GM19240 (cell line): ENCODE results near the gene C3.
"Not testable (repeated sequence)": the region's sequence is repeated elsewhere in the genome, so short reads cannot be mapped to it uniquely, and the experiment has no call there.

Experiments used
- DNase-seq: peaks from one replicate; pipeline ENCODE4 v3.0.0; 2011; ENCODE audit warnings: low spot score; ENCODE audit not compliant: insufficient read length

The C3 gene

DNA sequence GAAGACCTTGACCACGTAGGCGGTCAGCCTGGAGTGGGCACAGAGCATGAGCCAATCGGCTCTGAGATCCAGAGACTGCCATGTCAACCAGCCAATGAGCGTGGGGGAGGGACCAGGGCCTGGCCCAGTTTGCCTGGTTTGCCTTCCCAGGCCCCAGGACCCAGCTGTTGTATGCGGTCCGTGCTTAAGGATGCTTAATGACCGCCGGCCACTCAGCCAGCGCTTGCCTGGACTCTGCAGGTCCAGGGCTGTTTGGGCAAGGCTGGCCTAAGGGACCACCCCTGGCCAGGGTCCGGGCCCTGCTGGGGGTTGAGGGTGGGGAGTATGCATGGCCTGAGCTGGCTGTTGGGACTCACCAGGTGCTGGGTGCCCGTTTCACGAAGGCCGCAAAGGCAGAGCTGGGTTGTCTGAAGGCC lies 27.4 kb downstream of the C3 start:
- no peak for DNase-seq

- DNase-seq = no peak
Observed at GRCh38 chr19:6692027-6692426, 28.4 kb downstream of the C3 start.

- no peak for DNase-seq
Observed at GRCh38 chr19:6691342-6691741, 29.1 kb downstream of the C3 start.

DNA sequence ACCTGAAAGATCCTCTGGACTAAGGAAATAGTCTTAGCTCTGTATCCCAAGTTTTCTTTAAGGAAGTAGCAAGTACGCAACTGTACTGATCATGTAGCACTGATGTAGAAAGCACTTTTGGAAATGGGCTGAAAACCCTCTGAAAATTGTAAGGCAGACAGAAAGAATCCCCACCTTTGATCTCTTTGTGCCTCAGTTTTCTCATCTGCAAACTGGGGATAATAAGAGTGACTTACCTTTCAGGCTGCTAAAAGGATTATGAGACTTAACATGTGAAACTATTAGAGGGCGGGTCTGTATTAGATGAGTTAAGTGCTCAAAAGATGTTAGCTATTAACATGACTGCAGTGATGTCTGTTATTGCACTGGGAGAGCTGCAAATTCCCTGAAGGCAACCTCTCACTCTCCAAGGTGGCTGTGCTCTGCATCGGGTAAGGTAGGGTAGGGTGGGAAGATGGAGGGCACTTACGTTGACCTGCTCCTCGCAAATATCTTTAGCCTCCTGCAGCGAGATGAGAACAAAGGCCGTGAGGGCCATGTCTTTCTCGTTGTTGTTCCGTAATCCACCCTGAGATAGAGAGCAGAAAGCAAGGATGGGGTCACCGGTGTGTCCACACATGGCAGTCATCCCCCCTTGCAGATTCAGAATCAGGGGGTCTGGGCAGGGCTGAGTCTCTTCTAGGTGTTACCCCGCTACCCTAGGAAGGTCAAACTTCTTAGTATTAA lies 30.1 kb downstream of the C3 start:
- no peak for DNase-seq

DNA sequence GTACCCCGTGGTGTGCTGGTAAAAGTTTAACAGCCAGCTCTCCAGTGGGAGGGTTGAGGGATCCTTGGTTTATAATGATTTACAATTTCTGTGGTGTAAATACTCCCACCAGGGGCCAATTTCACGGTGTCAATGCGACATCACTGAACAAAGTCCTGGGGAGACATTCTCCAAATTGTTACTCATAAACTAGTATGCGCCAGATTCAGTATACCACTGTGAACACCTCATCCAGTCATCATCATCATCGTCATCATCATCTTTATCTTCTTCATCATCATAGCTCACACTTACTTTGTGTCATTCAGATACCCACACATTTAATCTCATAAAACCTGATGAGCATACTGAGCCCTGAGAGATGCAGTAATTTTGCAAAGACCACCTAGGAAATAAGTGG lies 33.3 kb downstream of the C3 start:
- DNase-seq = no peak

DNA sequence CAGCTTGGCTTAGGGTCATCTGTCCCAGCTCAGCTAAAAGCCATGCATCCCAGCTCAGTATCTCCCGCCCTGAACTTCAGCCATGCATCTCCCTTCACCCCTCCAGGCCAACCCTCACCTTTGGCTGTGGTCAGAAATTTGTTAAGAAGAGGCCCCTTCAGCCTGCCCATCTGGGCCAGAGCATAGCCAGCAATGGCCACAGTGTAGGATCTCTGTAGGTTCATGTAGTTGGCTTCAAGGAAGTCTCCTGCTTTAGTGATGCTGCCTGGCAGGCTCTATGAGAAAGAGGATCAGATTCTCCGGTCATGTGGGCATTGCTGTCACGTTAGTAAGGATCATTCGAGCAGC lies 33.8 kb downstream of the C3 start:
- no peak for DNase-seq

GRCh38 chr19:6685962-6686627 lies 34.4 kb downstream of the C3 start:
- no peak for DNase-seq

DNA sequence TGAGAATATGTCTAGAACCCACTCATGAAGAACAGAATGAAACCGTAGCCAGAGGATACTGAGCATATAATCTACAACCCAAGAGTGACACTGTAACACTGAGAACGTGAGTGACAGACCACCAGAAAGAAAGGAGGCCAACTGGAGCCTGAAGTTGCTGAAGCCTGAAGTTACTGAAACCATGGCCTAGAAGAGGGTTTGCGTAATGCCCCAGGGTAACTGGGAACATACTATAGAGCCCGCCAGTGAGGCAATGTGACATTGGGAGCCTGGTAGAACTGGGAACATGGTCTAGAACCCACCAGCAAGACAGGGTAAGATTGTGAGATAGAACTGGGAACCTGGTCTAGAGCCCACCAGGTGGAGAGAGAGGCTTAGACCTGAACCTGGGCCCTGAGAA lies 35.0 kb downstream of the C3 start:
- DNase-seq = no peak

DNA sequence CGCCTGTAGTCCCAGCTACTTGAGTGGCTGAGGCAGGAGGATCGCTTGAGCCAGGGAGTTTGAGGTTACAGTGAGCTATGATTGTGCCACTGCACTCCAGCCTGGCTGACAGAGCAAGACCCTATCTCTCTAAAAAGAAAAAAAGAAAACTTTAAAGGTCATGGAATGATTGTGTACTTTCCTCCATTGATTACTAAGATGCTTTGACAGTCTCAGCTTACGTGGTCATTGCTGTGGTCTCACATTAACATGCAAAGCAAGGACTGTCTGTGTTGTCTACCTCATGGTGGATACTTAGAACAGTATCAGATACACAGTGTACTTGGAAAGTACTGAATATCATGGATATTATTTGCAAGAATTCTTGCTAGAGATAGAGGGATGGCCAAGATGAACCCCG lies 36.5 kb downstream of the C3 start:
- DNase-seq = no peak

GRCh38 chr19:6682607-6683128 lies 37.8 kb downstream of the C3 start:
- no peak for DNase-seq

DNA sequence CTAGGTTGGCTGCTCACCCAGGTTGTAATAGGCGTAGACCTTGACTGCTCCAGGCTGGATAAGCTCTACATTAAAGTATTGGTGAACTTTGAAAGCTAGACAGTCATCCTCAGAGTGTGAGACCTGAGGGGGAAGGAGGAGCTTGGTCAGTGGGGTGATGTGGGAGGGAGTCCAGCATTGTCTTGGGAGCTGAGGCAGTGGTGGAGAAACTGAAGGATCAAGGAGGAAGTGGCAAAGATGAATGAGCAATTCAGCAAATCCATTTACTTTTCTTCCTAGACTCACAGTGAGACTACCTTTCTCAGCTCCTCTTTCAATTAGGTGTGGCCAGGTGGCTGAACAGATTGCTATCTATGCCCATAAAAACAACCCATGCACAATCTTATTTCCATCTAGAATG lies 40.3 kb downstream of the C3 start:
- no peak for DNase-seq

DNA sequence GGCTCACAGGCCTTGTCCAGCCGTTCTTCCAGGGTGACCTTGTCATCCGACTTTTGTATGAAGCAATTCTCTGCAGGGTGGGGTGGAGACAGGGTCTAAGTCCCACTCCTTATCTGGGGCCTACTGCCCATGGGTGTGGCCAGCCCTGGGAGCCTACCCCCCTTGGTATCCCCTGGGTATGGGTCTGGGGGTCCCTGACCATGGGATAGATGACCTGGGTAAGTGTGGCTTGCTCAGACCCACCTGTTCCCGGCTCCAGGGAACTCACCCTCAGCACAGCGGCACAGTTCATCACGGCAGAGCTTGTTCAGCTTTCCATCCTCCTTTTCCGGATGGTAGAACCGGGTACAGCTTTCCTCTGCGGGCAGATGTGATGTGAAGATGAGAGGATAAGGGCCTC lies 41.3 kb downstream of the C3 start:
- no peak for DNase-seq

GRCh38 chr19:6678690-6679109 lies 41.8 kb downstream of the C3 start:
- no peak for DNase-seq

DNA sequence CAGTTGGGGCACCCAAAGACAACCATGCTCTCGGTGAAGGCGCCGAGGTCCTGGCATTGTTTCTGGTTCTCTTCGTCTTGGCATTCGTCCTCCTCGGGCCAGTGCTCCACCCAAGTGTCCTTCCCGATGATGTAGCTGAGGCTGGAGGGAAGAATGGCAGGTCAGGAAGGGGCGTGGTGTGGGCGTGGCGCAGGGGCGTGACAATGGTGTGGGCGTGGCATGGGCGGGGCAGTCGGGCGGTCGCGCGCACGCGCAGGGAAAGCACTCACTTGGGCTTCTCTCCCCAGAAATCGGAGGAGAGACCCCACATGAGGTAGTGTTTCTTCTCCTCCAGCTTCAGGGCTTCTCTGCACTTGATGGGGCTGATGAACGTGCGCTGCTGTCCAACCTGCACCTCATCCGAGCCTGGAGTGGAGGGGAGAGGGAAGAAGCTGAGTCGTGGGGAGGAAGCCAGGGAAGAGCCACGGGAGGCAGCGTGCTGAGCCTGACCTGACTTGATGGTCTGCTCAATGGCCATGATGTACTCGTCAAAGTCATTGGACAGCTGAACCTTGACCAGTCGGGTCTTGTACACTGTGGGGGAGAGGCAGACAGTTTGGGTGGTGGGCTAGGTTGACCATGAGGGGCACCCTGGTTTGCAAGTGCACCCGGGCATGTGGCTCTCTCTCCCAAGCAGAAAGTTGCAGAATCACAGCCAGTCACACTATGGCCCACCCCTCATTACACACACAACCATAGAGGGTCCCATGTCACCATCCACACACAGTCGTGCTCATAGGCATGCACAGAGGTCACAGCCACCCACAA lies 42.4 kb downstream of the C3 start:
- no peak for DNase-seq

- no peak for DNase-seq
Observed at GRCh38 chr19:6677495-6677882, 43.0 kb downstream of the C3 start.

DNA sequence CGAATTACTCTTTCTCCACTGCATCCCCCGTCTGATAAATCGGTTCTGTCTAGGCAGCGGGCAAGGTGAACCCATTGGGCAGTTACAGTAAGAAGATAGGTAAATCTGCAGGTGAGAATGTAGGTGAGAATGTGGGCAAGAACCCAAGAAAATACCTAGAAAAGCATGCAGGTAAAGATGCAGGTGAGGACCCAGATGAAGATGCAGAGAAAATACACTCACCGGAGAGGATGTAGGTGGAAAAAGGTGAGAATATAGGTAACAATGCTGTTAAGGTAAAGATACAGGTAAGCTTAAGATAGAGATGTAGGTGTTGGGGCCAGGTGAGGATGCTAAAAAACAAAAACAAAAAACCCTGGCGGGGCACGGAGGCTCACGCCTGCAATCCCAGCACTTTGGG lies 44.2 kb downstream of the C3 start:
- no peak for DNase-seq

- peak; percentile 94 for DNase-seq
Observed at GRCh38 chr19:6674868-6675305, 45.6 kb downstream of the C3 start.

DNA sequence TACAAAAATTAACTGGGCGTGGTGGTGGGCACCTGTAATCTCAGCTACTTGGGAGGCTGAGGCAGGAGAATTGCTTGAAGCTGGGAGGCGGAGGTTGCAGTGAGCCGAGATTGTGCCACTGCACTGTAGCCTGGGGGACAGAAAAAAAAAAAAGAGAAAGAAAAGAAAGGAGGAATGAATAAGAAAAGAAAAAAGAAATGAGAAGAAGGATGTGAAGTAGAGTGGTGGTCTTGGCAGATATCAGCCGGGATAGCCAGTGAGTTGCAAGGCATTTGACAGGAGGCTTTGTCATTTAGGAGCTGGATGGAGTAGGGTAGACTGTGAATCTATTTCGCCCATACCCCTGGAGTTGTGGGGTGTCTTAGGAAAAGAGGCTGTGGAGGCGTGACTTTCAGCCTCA lies 46.0 kb downstream of the C3 start:
- DNase-seq = not testable (repeated sequence)

GRCh38 chr19:6672693-6673290 lies 47.7 kb downstream of the C3 start:
- DNase-seq = no peak

DNA sequence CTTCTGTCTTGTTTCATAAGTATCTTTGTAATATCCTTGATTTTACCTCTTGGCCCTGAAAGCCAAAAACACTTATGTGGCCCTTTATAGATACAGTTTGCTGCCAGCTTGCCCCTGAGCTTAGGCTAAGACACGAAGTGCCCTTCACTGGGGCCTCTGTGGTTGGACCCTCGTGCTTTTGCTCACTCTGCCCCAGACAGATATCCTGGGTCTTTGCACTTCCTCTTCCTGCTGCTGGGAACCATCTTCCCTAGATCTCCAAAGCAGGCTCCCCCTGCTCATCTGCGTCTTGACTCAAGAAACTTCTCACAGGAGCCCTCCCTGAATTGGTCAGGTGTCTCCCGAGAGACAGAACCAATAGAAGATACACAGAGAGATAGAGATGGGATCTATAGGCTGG lies 48.5 kb downstream of the C3 start:
- no peak for DNase-seq

DNA sequence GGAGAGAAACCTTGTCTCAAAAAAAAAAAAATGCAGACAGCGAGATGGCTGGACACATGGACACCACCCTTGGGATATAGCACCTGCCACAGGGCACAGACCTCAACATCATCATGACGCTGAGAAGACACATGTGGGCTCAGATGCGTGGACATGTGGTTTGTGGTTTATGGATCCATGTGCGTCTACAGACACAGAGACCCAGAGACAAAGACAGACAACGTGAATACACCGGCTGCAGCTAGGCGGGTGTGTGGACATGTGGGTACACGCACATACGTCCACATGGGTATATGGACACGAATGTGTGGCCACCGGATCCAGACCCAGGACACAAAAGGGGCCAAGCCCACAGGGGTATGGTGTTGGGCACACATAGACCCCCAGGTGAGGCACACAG lies 51.8 kb downstream of the C3 start:
- DNase-seq = no peak

GRCh38 chr19:6667114-6667627 lies 53.3 kb downstream of the C3 start:
- no peak for DNase-seq
